Measurements from ENCODE around the gene TMEM120A. TPM values are rescaled to one million over a fixed set of nuclear protein-coding genes. Genes with fewer than 3 reads are reported as not detected.

Gene TMEM120A
- total RNA-seq, 6 experiments from 2014 or later, result 35.5 to 47.3 (median 37.2) TPM

DNA sequence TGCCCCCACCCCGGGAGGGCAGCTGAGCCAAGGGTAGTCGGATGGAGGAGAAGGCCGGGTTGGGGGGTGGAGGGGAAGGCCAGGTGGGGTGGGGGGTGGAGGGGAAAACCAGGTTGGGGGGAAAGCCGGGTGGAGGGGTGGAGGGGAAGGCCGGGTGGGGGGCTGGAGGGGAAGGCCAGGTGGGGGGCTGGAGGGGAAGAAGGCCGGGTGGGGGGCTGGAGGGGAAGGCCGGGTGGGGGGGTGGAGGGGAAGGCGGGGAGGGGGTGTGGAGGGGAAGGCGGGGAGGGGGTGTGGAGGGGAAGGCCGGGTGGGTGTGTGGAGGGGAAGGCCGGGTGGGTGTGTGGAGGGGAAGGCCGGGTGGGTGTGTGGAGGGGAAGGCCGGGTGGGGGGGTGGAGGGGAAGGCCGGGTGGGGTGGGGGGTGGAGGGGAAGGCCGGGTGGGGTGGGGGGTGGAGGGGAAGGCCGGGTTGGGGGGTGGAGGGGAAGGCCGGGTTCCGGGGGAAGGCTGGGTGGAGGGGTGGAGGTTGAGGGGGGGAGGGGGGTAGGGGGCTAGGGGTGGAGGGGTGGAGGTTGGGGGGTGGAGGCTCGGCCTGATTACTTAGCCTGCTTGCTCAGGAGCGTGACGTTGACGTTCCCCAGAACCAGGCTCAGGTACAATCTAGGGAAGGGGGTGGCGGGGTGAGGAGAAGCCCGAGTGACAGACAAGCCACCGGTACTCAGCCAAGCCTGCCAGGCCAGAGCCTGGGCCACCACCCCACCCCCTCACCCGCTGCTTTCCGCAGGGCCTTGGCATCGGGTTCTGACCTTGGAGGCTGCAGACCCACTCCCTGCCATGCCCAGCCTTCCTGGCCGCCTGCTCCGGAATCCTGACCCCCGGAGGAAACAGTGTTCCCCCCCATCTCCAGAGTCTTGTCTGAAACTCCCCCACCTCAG lies 5.6 kb downstream of the TMEM120A start:
- Mint-ChIP-seq H3K27me3 (ENCODE audit: insufficient read depth) (peaks cover 4% of the 10 kb centered on the region; the same call in 1 of the 2 replicates), H3K4me1 (ENCODE audit: low read depth) (peaks cover 9% of the 10 kb centered on the region), H3K4me3 (no peak overlapping the region), H3K36me3 (ENCODE audit: low read depth) (no peaks in the 10 kb centered on the region), H3K27ac (no peak overlapping the region), H3K9me3 (no peaks in the 10 kb centered on the region)
- no peak for DNase-seq
- TF ChIP-seq, protein P1, sequence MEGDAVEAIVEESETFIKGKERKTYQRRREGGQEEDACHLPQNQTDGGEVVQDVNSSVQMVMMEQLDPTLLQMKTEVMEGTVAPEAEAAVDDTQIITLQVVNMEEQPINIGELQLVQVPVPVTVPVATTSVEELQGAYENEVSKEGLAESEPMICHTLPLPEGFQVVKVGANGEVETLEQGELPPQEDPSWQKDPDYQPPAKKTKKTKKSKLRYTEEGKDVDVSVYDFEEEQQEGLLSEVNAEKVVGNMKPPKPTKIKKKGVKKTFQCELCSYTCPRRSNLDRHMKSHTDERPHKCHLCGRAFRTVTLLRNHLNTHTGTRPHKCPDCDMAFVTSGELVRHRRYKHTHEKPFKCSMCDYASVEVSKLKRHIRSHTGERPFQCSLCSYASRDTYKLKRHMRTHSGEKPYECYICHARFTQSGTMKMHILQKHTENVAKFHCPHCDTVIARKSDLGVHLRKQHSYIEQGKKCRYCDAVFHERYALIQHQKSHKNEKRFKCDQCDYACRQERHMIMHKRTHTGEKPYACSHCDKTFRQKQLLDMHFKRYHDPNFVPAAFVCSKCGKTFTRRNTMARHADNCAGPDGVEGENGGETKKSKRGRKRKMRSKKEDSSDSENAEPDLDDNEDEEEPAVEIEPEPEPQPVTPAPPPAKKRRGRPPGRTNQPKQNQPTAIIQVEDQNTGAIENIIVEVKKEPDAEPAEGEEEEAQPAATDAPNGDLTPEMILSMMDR (IDR thresholded peaks at IDR 0.05), result no peak

DNA sequence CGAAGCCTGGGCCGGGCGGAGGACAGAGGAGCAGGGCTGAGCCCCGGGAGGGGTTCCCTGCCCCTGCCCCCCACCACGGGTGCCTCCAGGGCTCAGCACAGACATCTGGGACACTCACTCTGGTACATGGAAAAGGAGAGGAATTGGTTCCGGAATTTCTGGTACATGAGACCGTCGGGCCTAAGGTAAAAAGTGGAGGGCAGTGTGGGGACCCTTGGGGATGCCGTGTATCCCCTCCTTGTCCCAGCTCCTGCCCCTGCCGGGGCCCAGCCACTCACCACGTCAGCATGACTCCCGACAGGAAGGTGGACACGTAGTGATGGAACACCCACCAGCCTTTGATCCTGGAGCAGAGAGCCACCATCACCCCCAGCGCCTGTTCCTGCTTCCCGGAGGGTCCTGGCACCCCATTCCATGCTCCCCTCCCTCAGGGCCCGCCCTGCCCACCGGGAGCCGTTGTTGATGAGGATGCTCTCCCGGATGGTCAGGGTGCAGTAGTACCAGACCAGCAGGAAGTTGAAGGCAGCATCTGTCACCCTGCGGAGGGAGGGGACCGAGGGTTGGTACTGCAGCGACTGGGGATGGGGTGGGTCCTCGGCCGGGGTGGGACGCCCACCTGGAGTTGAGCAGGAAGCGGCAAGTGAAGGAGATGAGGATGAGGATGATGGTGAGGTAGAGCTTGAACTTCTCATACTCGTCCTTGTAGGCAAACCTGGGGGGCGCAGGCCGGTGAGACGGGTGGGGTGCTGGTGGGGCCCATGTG lies 6.4 kb downstream of the TMEM120A start:
- Mint-ChIP-seq H3K27ac (no peak overlapping the region), H3K9me3 (no peaks in the 10 kb centered on the region), H3K36me3 (ENCODE audit: low read depth) (no peaks in the 10 kb centered on the region), H3K27me3 (ENCODE audit: insufficient read depth) (peaks cover 4% of the 10 kb centered on the region; the same call in 1 of the 2 replicates), H3K4me1 (ENCODE audit: low read depth) (peaks cover 1% of the 10 kb centered on the region), H3K4me3 (no peak overlapping the region)
- DNase-seq, result no peak
- TF ChIP-seq, protein P1 (IDR thresholded peaks at IDR 0.05), result no peak

DNA sequence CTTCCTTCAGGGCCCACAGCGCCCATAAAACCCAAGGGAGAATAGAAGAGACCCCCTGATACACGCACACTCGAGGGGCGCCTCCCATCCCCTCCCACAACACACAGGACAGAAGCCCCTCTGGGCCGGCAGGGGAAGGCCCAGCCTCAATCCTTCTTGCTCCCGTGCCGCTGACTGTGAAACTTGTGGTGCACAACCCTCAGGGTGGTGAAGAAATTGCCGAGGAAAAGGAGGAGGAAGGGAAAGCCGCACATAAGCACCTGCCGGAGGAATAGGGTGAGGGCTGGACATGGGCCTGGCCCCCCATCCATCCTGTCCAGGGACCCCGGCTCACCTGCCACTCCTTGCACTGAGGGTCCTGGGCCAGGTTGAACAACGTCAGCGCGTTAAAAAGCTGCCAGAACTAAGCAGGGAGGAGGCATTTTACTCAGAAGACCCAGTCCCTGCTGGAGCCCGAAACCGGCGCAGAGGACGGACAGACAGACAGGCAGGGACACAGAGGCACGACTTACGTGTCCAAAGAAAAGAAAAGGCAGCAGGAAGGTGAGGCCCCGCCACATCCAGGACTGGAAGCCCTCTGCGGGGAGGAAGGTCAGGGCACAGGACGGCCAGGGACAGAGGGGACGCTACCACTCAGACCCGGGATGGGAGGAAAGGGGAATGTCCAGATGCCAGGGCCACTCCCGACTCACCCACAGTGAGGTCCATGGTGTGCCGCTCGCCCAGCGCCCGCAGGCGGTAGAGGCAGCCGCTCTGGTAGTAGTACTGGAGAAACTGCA lies 7.2 kb downstream of the TMEM120A start:
- Mint-ChIP-seq H3K27ac (no peak overlapping the region; the same call in 1 of the 2 replicates), H3K27me3 (ENCODE audit: insufficient read depth) (peaks cover 10% of the 10 kb centered on the region), H3K9me3 (no peaks in the 10 kb centered on the region), H3K4me1 (ENCODE audit: low read depth) (no peaks in the 10 kb centered on the region; the same call in 1 of the 2 replicates), H3K36me3 (ENCODE audit: low read depth) (no peaks in the 10 kb centered on the region), H3K4me3 (no peak overlapping the region)
- DNase-seq, result no peak
- TF ChIP-seq, protein P1 (IDR thresholded peaks at IDR 0.05), result no peak

DNA sequence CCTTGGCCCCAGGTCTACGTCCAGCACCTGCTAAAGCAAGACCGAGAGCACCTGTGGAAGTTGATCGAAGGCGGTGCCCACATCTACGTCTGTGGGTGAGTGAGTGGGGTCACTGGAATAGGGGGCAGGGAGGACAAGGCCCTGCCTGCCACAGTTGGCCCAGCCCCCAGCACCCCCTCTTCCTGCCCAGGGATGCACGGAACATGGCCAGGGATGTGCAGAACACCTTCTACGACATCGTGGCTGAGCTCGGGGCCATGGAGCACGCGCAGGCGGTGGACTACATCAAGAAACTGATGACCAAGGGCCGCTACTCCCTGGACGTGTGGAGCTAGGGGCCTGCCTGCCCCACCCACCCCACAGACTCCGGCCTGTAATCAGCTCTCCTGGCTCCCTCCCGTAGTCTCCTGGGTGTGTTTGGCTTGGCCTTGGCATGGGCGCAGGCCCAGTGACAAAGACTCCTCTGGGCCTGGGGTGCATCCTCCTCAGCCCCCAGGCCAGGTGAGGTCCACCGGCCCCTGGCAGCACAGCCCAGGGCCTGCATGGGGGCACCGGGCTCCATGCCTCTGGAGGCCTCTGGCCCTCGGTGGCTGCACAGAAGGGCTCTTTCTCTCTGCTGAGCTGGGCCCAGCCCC lies 8.1 kb downstream of the TMEM120A start:
- DNase-seq, result no peak
- H3K4me3 Mint-ChIP-seq, result no peak overlapping the region

More for the DNA sequence above, 8.1 kb downstream of the TMEM120A start:
- Mint-ChIP-seq H3K36me3 (ENCODE audit: low read depth) (peaks cover 4% of the 10 kb centered on the region; the same call in 1 of the 2 replicates), H3K27ac (no peak overlapping the region), H3K27me3 (ENCODE audit: insufficient read depth) (peaks cover 13% of the 10 kb centered on the region), H3K9me3 (no peaks in the 10 kb centered on the region), H3K4me1 (ENCODE audit: low read depth) (no peaks in the 10 kb centered on the region; the same call in 1 of the 2 replicates)
- TF ChIP-seq, protein P1 (IDR thresholded peaks at IDR 0.05), result no peak
